Epithelial cell of proximal tubule (primary cell): ENCODE data around the gene FKBP1A. TPM values are rescaled to one million over a fixed set of nuclear protein-coding genes. Genes with fewer than 3 reads are reported as not detected.
A peak's percentile ranks its signal among the peaks of the same experiment; 100 is the strongest.

ENCODE experiments used
- DNase-seq: peaks from one replicate; pipeline ENCODE4 v3.0.0-alpha.2; 2011; ENCODE audit warnings: low read depth
- H3K4me3 ChIP-seq: 2 replicates; pipeline ENCODE4 v1.5.1; 2011; ENCODE audit warnings: low read depth, mild to moderate bottlenecking, low read length
- CTCF ChIP-seq: conservative IDR thresholded peaks from 2 replicates; pipeline ENCODE4 v1.5.1; 2012; ENCODE audit warnings: low read depth, mild to moderate bottlenecking, low read length
- total RNA-seq: library from RNA; depleted of rRNA; stranded (reverse); fragments of >200 nt; gene quantifications from 2 replicates; pipeline ENCODE4 v1.2.3, GENCODE V29; 2015

The FKBP1A gene
- total RNA-seq, 1 donor from 2014 or later: 188 TPM

GRCh38 chr20:1368448-1369199, 24.2 kb downstream of the FKBP1A start:
- DNase-seq: no peak
- no peak for TF ChIP-seq CTCF

GRCh38 chr20:1367479-1367878, 25.4 kb downstream of the FKBP1A start:
- DNase-seq: no peak
- TF ChIP-seq CTCF: no peak
- no peak overlapping the region for H3K4me3 ChIP-seq

More at GRCh38 chr20:1368448-1369199, 24.2 kb downstream of the FKBP1A start:
- H3K4me3 ChIP-seq: no peak overlapping the region

- TF ChIP-seq CTCF: no peak
- DNase-seq: no peak
Measured at GRCh38 chr20:1364106-1364505, 28.7 kb downstream of the FKBP1A start.

GRCh38 chr20:1363522-1363921, 29.3 kb downstream of the FKBP1A start:
- DNase-seq: no peak
- no peak for TF ChIP-seq CTCF
- no peak overlapping the region for H3K4me3 ChIP-seq

More at GRCh38 chr20:1364106-1364505, 28.7 kb downstream of the FKBP1A start:
- H3K4me3 ChIP-seq: no peak overlapping the region

- H3K4me3 ChIP-seq: no peak overlapping the region
- DNase-seq: no peak
- TF ChIP-seq CTCF: no peak
Measured at GRCh38 chr20:1362484-1362883, 30.4 kb downstream of the FKBP1A start.

GRCh38 chr20:1360094-1360846, 32.6 kb downstream of the FKBP1A start:
- DNase-seq: no peak
- no peak overlapping the region for H3K4me3 ChIP-seq
- peak; percentile 5 for TF ChIP-seq CTCF
